Measurements from ENCODE around the gene CCDC136.

Gene CCDC136

DNA sequence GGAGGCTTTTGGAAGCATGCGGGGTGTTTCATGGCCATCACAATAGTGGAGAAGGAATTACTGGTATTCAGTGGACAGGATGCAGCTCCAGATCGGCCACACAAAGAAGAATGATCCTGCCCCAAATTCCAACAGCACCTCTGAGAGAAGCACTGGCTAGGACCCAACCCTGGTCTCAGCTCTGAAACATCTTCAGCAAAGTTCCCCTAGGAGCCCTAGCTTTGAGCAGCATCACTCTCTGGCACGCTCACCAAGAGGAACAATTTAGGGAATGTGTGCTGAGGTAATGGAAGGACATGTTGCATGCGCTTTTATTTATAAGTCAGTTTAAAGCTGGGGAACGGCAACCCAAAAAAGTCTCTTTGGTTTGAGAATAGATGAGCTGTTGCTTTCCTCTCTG is 10.6 kb upstream of the CCDC136 start:
- no peak overlapping the region for H3K27ac ChIP-seq (ENCODE audit: low read length)
- no peak overlapping the region for H3K4me3 ChIP-seq (ENCODE audit: low read length)
- no peak overlapping the region for H3K9ac ChIP-seq (ENCODE audit: low read depth, low read length)

DNA sequence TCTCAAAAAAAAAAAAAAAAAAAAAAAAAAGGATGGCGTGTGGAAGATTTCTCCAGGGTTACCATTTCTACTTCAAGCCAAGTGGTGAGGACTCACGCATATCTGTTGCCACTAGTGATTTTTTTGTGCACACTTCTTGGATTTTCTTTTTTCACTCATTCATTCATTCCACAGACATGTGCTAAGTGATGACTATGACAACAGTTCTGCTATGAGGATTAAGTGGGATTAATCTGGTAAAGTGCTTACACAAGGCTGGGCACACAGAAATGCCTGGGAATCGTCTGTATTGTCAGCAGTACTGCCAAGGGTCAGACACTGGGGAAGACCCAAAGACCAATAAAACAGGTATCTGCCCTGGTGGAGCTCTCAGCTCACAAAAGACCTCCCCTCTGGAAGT is 9.9 kb upstream of the CCDC136 start:
- no peaks in the 10 kb centered on the region for H3K4me1 ChIP-seq (ENCODE audit: insufficient read depth, low read length)

More for the DNA sequence above, 10.6 kb upstream of the CCDC136 start:
- Histone ChIP-seq H3K9me3 (ENCODE audit: insufficient read depth, low read depth, low read length) (peaks cover 11% of the 10 kb centered on the region; the same call in 1 of the 2 replicates), H3K27me3 (ENCODE audit: insufficient read depth, low read length) (no peaks in the 10 kb centered on the region), H3K4me1 (ENCODE audit: insufficient read depth, low read length) (no peaks in the 10 kb centered on the region), H3K36me3 (ENCODE audit: insufficient read depth, low read depth, low read length) (no peaks in the 10 kb centered on the region)

DNA sequence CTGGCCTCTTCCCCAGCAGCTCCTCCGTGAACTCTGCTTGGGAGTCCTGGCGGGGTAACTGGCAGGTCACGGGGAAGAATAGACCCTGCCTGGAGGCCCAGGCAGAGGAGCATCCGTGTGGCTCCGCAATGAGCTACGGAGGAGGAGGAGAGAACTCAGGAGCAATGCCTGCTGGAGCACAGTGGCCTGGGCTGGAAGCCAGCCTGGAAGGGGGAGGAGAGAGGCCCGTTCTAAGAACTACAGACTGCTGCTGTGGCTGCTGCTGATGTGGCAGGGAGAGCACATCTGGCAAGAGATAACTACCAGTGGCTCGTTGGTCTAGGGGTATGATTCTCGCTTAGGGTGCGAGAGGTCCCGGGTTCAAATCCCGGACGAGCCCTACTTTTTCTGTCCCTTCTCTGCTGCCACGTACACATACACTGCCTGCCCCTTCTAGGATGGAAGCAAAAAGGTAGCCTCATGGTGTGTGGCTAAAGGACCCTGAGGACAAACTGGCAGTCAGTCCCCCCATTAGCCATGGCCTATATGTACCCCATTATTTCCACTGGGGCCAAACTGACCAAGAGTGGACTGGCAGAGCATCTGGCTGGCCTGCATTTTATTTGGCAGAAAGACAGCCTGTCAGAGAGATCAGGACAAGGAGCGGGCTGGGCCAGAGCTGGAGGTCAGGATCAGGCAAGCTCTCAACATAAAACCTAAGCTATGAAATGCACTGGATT is 8.5 kb upstream of the CCDC136 start:
- Histone ChIP-seq H3K27ac (ENCODE audit: low read length) (no peak overlapping the region), H3K9me3 (ENCODE audit: insufficient read depth, low read depth, low read length) (no peaks in the 10 kb centered on the region), H3K4me3 (ENCODE audit: low read length) (peak overlapping the region; percentile 73), H3K4me1 (ENCODE audit: insufficient read depth, low read length) (no peaks in the 10 kb centered on the region), H3K27me3 (ENCODE audit: insufficient read depth, low read length) (no peaks in the 10 kb centered on the region), H3K36me3 (ENCODE audit: insufficient read depth, low read depth, low read length) (no peaks in the 10 kb centered on the region), H3K9ac (ENCODE audit: low read depth, low read length) (peak overlapping the region; percentile 51)

More for the DNA sequence above, 9.9 kb upstream of the CCDC136 start:
- Histone ChIP-seq H3K9ac (ENCODE audit: low read depth, low read length) (no peak overlapping the region), H3K36me3 (ENCODE audit: insufficient read depth, low read depth, low read length) (no peaks in the 10 kb centered on the region), H3K27me3 (ENCODE audit: insufficient read depth, low read length) (no peaks in the 10 kb centered on the region), H3K9me3 (ENCODE audit: insufficient read depth, low read depth, low read length) (peaks cover 11% of the 10 kb centered on the region; the same call in 1 of the 2 replicates), H3K27ac (ENCODE audit: low read length) (no peak overlapping the region), H3K4me3 (ENCODE audit: low read length) (no peak overlapping the region)

DNA sequence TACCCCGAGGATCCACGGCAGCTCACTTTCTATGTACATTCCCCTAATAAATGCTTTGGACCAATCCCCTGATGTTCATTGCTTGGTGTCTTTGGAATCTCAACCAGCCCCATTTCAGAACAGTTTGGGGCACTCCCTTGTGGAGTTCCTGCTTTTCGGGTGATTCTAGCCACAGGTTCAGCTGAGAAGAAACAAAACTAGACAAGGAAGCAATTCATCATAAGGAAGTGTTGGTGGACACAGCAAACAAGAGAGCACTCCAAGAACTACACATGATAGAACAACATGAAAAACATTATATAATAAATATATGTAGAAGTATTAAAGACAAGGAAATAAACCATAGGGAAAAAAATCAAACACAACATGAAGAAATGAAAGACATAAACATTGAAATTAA is 6.0 kb upstream of the CCDC136 start:
- Histone ChIP-seq H3K4me3 (ENCODE audit: low read length) (no peak overlapping the region), H3K9ac (ENCODE audit: low read depth, low read length) (no peak overlapping the region), H3K27ac (ENCODE audit: low read length) (no peak overlapping the region), H3K9me3 (ENCODE audit: insufficient read depth, low read depth, low read length) (no peaks in the 10 kb centered on the region), H3K27me3 (ENCODE audit: insufficient read depth, low read length) (peaks cover 12% of the 10 kb centered on the region; the same call in 1 of the 2 replicates), H3K36me3 (ENCODE audit: insufficient read depth, low read depth, low read length) (no peaks in the 10 kb centered on the region), H3K4me1 (ENCODE audit: insufficient read depth, low read length) (no peaks in the 10 kb centered on the region)

DNA sequence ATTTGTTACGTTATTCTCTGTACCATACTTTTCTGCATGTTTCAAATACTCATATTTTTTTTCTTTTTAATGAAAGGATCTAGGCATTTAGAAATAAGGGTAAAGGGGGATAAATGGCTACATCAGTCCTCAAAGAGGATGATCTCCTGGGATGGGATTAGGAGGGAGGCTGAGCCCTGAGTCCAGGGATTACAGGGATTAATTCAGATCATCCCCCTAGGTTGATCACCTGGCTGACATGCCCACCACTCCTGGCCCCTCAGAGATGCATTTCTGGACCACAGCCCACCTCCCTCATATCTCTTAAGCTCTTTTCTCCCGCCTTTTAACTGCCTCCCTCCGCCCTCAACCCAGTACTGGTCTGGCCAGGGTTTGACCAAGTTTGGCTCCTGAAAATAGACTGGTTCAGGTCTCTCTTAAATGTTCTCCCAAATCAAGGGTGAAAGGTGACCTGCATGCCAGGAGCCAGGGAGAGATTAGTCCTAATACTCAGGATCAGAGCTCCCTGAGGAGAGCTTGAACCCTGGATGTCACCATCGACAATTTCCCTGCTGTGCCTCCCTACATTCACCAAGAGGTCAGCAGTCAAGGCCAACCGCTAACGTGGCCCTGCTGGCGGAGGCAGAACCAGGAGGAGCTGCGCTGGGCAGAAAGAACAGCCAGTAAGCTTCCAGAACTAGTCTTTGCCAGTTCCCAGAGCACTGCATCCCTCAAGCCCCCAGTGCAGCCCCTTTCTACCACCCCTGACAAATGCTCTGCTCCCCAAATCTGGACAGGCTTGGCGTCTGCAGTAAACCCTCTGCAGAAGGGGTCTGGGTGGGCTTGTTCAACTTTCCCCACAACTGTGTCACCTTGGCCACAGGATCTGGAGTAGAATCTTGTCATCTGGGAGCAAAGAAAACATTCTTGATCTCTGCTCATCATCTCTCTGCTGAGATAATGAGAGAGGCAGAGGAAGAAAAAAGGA is 3.0 kb upstream of the CCDC136 start:
- H3K9ac ChIP-seq (ENCODE audit: low read depth, low read length), result no peak overlapping the region

DNA sequence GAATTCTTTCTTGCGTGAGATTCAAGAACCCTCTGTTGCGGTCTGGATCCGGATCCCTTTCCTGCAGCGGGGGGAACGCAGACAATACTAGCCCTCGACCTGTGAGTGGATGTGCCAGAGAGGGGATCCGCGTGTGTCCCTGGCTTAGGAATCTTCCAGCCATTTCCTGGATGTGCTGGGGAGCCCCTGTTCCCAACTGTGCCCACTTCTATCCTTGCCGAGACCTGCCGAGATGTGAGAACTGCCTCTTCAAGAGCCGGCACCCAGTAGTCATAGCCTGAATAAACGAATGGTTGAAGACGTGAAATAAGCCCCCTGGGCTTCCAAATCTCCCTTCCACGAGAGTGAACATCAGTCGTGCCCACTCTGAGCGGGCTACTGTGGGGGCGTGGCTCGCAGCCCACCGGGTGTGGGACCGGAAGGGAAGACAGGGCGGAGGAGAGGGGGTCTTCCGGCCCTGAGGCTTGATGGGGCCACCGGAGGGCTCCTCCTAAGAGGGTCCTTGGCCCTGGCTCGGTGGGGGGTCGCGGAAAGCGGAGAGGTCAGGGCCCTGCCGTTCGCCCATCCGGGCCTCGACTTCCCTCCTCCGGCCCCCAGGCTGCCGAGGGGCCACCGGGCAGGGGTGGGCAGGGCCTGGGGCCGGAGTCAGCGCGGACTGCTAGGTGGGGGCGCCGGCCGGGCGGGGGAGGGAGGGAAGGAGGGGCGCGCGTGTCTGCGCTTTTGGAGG is 1.3 kb upstream of the CCDC136 start:
- H3K9ac ChIP-seq (ENCODE audit: low read depth, low read length), result peak overlapping the region; percentile 65; the same call in 1 of the 2 replicates
- no peak overlapping the region for H3K27ac ChIP-seq (ENCODE audit: low read length)
- H3K27me3 ChIP-seq (ENCODE audit: insufficient read depth, low read length), result peaks cover 18% of the 10 kb centered on the region; the same call in 1 of the 2 replicates
- H3K4me3 ChIP-seq (ENCODE audit: low read length), result peak overlapping the region; percentile 92
- H3K4me1 ChIP-seq (ENCODE audit: insufficient read depth, low read length), result peaks cover 15% of the 10 kb centered on the region
- H3K9me3 ChIP-seq (ENCODE audit: insufficient read depth, low read depth, low read length), result no peaks in the 10 kb centered on the region
- peaks cover 16% of the 10 kb centered on the region for H3K36me3 ChIP-seq (ENCODE audit: insufficient read depth, low read depth, low read length)

More for the DNA sequence above, 3.0 kb upstream of the CCDC136 start:
- Histone ChIP-seq H3K4me1 (ENCODE audit: insufficient read depth, low read length) (peaks cover 10% of the 10 kb centered on the region), H3K27ac (ENCODE audit: low read length) (no peak overlapping the region), H3K27me3 (ENCODE audit: insufficient read depth, low read length) (peaks cover 18% of the 10 kb centered on the region; the same call in 1 of the 2 replicates), H3K36me3 (ENCODE audit: insufficient read depth, low read depth, low read length) (no peaks in the 10 kb centered on the region), H3K4me3 (ENCODE audit: low read length) (no peak overlapping the region), H3K9me3 (ENCODE audit: insufficient read depth, low read depth, low read length) (no peaks in the 10 kb centered on the region)

DNA sequence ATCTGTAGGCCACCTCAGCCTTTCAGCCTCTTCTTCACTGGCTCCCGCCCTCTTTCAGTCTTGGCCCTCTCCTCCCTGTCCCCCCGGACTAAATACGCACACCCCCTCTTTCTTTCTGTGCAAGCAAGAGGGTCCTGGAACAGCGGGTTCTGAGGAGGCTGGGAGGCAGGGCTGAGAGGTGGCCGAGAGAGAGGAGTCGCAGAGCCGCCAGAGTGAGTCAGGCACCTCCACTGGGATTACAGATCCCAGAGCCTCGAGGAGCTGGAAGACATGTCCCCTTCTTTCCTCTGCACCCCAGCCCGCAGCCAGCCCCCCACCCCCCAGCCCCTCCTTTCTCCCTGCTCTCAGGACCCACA is 182 bp downstream of the CCDC136 start:
- H3K27me3 ChIP-seq (ENCODE audit: insufficient read depth, low read length), result peaks cover 18% of the 10 kb centered on the region; the same call in 1 of the 2 replicates
- H3K27ac ChIP-seq (ENCODE audit: low read length), result no peak overlapping the region
- H3K9ac ChIP-seq (ENCODE audit: low read depth, low read length), result peak overlapping the region; percentile 77; the same call in 1 of the 2 replicates

DNA sequence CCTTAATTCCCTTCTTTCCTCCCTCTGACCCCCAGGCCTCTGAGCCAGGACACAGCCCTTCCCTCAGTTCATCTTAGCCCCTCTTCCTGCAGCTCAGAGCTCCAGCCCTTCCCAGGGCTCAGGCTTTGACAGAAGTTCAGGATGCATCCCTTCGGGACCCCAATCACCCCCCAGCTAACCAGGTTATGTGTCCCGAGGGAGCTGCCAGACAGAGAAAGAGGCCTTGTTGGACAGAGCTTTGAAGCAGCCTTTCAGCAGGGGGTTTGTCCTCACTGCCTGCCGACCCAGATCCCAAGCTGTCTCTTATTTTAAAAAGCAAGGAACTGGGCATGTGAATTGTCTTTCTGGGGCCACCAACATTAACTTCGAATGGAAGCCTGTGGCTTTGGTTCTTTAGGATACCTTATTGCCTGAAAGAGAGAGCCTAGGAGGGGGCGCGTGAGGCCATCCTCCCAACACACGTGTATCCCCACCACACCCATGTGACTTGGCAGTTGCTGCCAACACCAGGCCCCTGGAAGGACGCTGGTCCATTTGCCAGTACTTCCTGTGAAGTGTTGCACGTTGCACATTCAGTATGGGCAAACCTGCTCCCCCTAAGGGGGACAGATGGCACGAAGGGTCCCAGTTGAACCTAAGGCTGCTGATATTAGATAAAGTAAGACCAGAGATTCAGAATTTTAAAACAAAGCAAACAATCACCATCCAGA is 858 bp downstream of the CCDC136 start:
- H3K4me1 ChIP-seq (ENCODE audit: insufficient read depth, low read length), result peaks cover 15% of the 10 kb centered on the region
- H3K9me3 ChIP-seq (ENCODE audit: insufficient read depth, low read depth, low read length), result no peaks in the 10 kb centered on the region
- H3K36me3 ChIP-seq (ENCODE audit: insufficient read depth, low read depth, low read length), result peaks cover 33% of the 10 kb centered on the region
- peak overlapping the region; percentile 43; the same call in 1 of the 2 replicates for H3K9ac ChIP-seq (ENCODE audit: low read depth, low read length)
- H3K27ac ChIP-seq (ENCODE audit: low read length), result no peak overlapping the region
- H3K27me3 ChIP-seq (ENCODE audit: insufficient read depth, low read length), result peaks cover 18% of the 10 kb centered on the region; the same call in 1 of the 2 replicates
- H3K4me3 ChIP-seq (ENCODE audit: low read length), result peak overlapping the region; percentile 92

More for the DNA sequence above, 182 bp downstream of the CCDC136 start:
- H3K4me1 ChIP-seq (ENCODE audit: insufficient read depth, low read length), result peaks cover 15% of the 10 kb centered on the region
- H3K9me3 ChIP-seq (ENCODE audit: insufficient read depth, low read depth, low read length), result no peaks in the 10 kb centered on the region
- H3K36me3 ChIP-seq (ENCODE audit: insufficient read depth, low read depth, low read length), result peaks cover 26% of the 10 kb centered on the region
- H3K4me3 ChIP-seq (ENCODE audit: low read length), result peak overlapping the region; percentile 92

DNA sequence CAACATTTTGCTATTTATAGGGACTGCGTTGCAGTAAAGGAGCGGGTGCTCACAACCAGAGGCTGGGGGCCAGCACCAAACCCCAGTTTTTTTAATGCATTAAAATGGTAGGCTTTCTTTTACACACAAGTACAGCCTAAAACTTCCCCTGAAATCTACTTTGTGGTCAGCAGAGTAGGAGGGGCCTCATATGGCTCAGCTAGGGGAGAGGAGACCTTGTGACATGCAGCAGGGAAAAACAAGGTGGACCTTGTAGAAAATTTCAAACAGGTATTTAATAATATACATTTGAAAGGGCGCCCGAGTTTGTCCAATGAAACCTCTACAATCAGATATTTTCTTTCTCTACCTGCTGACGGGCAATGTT is 1.4 kb downstream of the CCDC136 start:
- H3K27ac ChIP-seq (ENCODE audit: low read length), result no peak overlapping the region
- H3K4me3 ChIP-seq (ENCODE audit: low read length), result no peak overlapping the region

DNA sequence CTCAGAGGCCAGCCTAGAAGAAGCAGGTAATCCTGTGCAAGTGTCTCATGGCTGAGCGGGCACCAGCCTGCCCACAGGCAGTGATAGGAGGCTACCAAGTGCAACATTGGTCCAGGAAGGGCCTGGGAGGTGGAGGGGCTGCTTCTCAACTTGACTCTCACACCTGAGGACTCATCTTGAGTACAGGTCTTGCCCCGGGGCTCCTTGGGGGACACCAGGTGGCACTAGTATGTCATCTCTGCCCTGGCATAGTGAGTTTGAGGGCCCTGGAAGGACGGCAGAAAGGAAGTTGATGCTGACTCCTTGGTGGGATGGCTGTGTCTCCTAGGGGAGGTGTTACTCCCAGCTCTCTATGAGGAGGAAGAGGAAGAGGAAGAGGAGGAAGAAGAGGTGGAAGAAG is 2.3 kb downstream of the CCDC136 start:
- H3K27ac ChIP-seq (ENCODE audit: low read length), result no peak overlapping the region

More for the DNA sequence above, 1.4 kb downstream of the CCDC136 start:
- H3K27me3 ChIP-seq (ENCODE audit: insufficient read depth, low read length), result peaks cover 18% of the 10 kb centered on the region; the same call in 1 of the 2 replicates
- peaks cover 15% of the 10 kb centered on the region for H3K4me1 ChIP-seq (ENCODE audit: insufficient read depth, low read length)
- H3K9me3 ChIP-seq (ENCODE audit: insufficient read depth, low read depth, low read length), result no peaks in the 10 kb centered on the region
- peak overlapping the region; percentile 43; the same call in 1 of the 2 replicates for H3K9ac ChIP-seq (ENCODE audit: low read depth, low read length)
- H3K36me3 ChIP-seq (ENCODE audit: insufficient read depth, low read depth, low read length), result peaks cover 33% of the 10 kb centered on the region

More for the DNA sequence above, 2.3 kb downstream of the CCDC136 start:
- Histone ChIP-seq H3K9ac (ENCODE audit: low read depth, low read length) (no peak overlapping the region), H3K4me3 (ENCODE audit: low read length) (no peak overlapping the region), H3K9me3 (ENCODE audit: insufficient read depth, low read depth, low read length) (no peaks in the 10 kb centered on the region), H3K4me1 (ENCODE audit: insufficient read depth, low read length) (peaks cover 15% of the 10 kb centered on the region), H3K27me3 (ENCODE audit: insufficient read depth, low read length) (peaks cover 18% of the 10 kb centered on the region; the same call in 1 of the 2 replicates), H3K36me3 (ENCODE audit: insufficient read depth, low read depth, low read length) (peaks cover 33% of the 10 kb centered on the region)
